NCI-H345 treated with DMSO at 0.1 percent for 48 hours (cell line): ENCODE data around the gene CTAGE1.

Source experiments
- DNase-seq: peaks from one replicate; lab custom pipeline; 2025; ENCODE audit not compliant: unreplicated experiment; lab: John Stamatoyannopoulos, UW

CTAGE1 gene

GRCh38 chr18:22439447-22439846 lies 21.7 kb upstream of the CTAGE1 start:
- no peak for DNase-seq

- no peak for DNase-seq
These were observed 18.4 kb upstream of the CTAGE1 start for GRCh38 chr18:22436136-22436535.

GRCh38 chr18:22434973-22435608 lies 17.4 kb upstream of the CTAGE1 start:
- no peak for DNase-seq

GRCh38 chr18:22433956-22434355 lies 16.2 kb upstream of the CTAGE1 start:
- no peak for DNase-seq

- no peak for DNase-seq
These were observed 15.0 kb upstream of the CTAGE1 start for GRCh38 chr18:22432657-22433137.

- DNase-seq: no peak
These were observed 11.8 kb upstream of the CTAGE1 start for GRCh38 chr18:22429564-22429963.

- DNase-seq: no peak
These were observed 11.0 kb upstream of the CTAGE1 start for GRCh38 chr18:22428672-22429071.

GRCh38 chr18:22427822-22428549 lies 10.3 kb upstream of the CTAGE1 start:
- no peak for DNase-seq

GRCh38 chr18:22424565-22424963 lies 6.8 kb upstream of the CTAGE1 start:
- DNase-seq: no peak

GRCh38 chr18:22423878-22424564 lies 6.3 kb upstream of the CTAGE1 start:
- no peak for DNase-seq

GRCh38 chr18:22422909-22423548 lies 5.3 kb upstream of the CTAGE1 start:
- DNase-seq: no peak

- DNase-seq: no peak
These were observed 2.9 kb upstream of the CTAGE1 start for GRCh38 chr18:22420652-22421051.

GRCh38 chr18:22412176-22412911 lies 5.4 kb downstream of the CTAGE1 start:
- no peak for DNase-seq

GRCh38 chr18:22411446-22411845 lies 6.3 kb downstream of the CTAGE1 start:
- DNase-seq: no peak

- no peak for DNase-seq
These were observed 7.6 kb downstream of the CTAGE1 start for GRCh38 chr18:22410126-22410525.

- no peak for DNase-seq
These were observed 8.3 kb downstream of the CTAGE1 start for GRCh38 chr18:22409445-22409844.

- no peak for DNase-seq
These were observed 9.7 kb downstream of the CTAGE1 start for GRCh38 chr18:22408059-22408458.

GRCh38 chr18:22405142-22405541 lies 12.6 kb downstream of the CTAGE1 start:
- no peak for DNase-seq

- no peak for DNase-seq
These were observed 13.8 kb downstream of the CTAGE1 start for GRCh38 chr18:22403950-22404349.

GRCh38 chr18:22399949-22400348 lies 17.8 kb downstream of the CTAGE1 start:
- DNase-seq: no peak

- DNase-seq: no peak
These were observed 19.3 kb downstream of the CTAGE1 start for GRCh38 chr18:22398464-22398863.
